Jurkat, Clone E6-1 (cell line): ENCODE measurements around the gene B3GNT7.

ENCODE experiments used
- DNase-seq: peaks from one replicate; pipeline ENCODE4 v3.0.0-alpha.2; 2011; ENCODE audit warnings: low read depth, low spot score
- H3K4me3 ChIP-seq: 2 replicates; pipeline ENCODE4 v1.5.1; 2011; ENCODE audit warnings: mild to moderate bottlenecking, low read length, control low read depth, moderate library complexity

B3GNT7 gene

GRCh38 chr2:231380991-231381847, 14.3 kb upstream of the B3GNT7 start:
- H3K4me3 ChIP-seq, result no peak overlapping the region
- DNase-seq, result no peak

GRCh38 chr2:231382116-231382515, 13.4 kb upstream of the B3GNT7 start:
- no peak for DNase-seq
- no peak overlapping the region for H3K4me3 ChIP-seq

GRCh38 chr2:231383416-231384108, 11.9 kb upstream of the B3GNT7 start:
- no peak overlapping the region for H3K4me3 ChIP-seq
- DNase-seq, result no peak

GRCh38 chr2:231384109-231384435, 11.4 kb upstream of the B3GNT7 start:
- DNase-seq, result no peak
- H3K4me3 ChIP-seq, result no peak overlapping the region

- no peak for DNase-seq
- H3K4me3 ChIP-seq, result no peak overlapping the region
These were observed 10.5 kb upstream of the B3GNT7 start for GRCh38 chr2:231384970-231385369.

GRCh38 chr2:231385429-231385828, 10.1 kb upstream of the B3GNT7 start:
- no peak for DNase-seq
- no peak overlapping the region for H3K4me3 ChIP-seq

GRCh38 chr2:231386446-231386845, 9.1 kb upstream of the B3GNT7 start:
- H3K4me3 ChIP-seq, result no peak overlapping the region
- DNase-seq, result no peak

GRCh38 chr2:231387904-231388724, 7.4 kb upstream of the B3GNT7 start:
- no peak overlapping the region for H3K4me3 ChIP-seq
- DNase-seq, result no peak

- DNase-seq, result no peak
- no peak overlapping the region for H3K4me3 ChIP-seq
These were observed 6.7 kb upstream of the B3GNT7 start for GRCh38 chr2:231388725-231389346.

GRCh38 chr2:231390667-231391066, 4.8 kb upstream of the B3GNT7 start:
- DNase-seq, result no peak
- H3K4me3 ChIP-seq, result no peak overlapping the region

- no peak for DNase-seq
- H3K4me3 ChIP-seq, result no peak overlapping the region
These were observed 3.5 kb upstream of the B3GNT7 start for GRCh38 chr2:231391981-231392380.

- no peak for DNase-seq
- no peak overlapping the region for H3K4me3 ChIP-seq
These were observed 2.9 kb upstream of the B3GNT7 start for GRCh38 chr2:231392431-231393148.

GRCh38 chr2:231393149-231394131, 2.1 kb upstream of the B3GNT7 start:
- no peak overlapping the region for H3K4me3 ChIP-seq
- DNase-seq, result peak; percentile 28

GRCh38 chr2:231394211-231395141, 1.0 kb upstream of the B3GNT7 start:
- DNase-seq, result no peak

GRCh38 chr2:231396058-231396821, 730 bp downstream of the B3GNT7 start:
- H3K4me3 ChIP-seq, result no peak overlapping the region
- no peak for DNase-seq

More at GRCh38 chr2:231394211-231395141, 1.0 kb upstream of the B3GNT7 start:
- H3K4me3 ChIP-seq, result no peak overlapping the region
